GM18499 (cell line): ENCODE results near the gene ASMTL.
A peak's percentile ranks its signal among the peaks of the same experiment; 100 is the strongest.
"Not testable (repeated sequence)": the region's sequence is repeated elsewhere in the genome, so short reads cannot be mapped to it uniquely, and the experiment has no call there.

Experiments used
- ATAC-seq: cut with Tn5 transposase; IDR thresholded peaks from one replicate; pipeline ENCODE4 v1.9.1; 2021; ENCODE audit warnings: moderate number of reproducible peaks; ENCODE audit not compliant: insufficient read depth, unreplicated experiment

The ASMTL gene

DNA sequence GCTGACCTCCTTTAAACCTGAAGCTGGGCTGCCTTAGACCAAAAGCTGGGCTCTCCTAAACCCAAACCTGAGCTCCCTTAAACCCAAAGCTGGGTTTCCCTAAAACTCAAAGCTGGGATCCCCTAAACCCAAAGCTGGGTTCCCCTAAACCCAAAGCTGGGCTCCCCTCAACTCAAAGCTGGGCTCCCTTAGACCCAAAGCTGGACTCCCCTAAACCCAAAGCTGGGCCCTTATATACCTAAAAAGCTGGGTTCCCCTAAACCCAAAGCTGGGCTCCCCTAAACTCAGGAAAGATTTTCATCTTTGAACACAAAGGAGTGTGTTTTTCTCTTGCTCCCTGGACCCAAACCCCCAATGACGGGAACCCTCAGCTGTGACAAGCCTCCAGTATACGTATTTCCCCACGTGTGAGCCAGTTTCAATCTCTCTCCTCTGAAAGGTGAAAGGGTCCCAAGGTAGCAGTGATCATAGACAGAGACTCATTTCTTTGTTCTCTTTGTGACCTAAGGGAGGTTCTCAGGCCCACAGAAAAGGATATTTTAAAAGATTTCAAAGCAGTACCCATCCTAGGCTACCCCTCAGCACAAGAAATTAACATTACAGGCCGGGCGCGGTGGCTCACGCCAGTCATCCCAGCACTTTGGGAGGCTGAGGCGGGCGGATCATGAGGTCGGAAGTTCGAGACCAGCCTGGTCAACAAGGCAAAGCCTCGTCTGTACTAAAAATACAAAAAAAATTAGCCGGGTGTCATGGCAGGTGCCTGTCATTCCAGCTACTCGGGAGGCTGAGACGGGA lies 31.3 kb upstream of the ASMTL start:
- ATAC-seq = peak; percentile 35

DNA sequence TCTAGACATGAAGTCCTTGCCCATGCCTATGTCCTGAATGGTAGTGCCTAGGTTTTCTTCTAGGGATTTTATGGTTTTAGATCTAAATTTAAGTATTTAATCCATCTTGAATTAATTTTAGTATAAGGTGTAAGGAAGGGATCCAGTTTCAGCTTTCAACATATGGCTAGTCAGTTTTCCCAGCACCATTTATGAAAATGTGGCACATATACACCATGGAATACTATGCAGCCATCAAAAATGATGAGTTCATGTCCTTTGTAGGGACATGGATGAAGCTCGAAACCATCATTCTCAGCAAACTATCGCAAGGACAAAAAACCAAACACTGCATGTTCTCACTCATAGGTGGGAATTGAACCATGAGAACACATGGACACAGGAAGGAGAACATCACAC lies 29.8 kb upstream of the ASMTL start:
- not testable (repeated sequence) for ATAC-seq

DNA sequence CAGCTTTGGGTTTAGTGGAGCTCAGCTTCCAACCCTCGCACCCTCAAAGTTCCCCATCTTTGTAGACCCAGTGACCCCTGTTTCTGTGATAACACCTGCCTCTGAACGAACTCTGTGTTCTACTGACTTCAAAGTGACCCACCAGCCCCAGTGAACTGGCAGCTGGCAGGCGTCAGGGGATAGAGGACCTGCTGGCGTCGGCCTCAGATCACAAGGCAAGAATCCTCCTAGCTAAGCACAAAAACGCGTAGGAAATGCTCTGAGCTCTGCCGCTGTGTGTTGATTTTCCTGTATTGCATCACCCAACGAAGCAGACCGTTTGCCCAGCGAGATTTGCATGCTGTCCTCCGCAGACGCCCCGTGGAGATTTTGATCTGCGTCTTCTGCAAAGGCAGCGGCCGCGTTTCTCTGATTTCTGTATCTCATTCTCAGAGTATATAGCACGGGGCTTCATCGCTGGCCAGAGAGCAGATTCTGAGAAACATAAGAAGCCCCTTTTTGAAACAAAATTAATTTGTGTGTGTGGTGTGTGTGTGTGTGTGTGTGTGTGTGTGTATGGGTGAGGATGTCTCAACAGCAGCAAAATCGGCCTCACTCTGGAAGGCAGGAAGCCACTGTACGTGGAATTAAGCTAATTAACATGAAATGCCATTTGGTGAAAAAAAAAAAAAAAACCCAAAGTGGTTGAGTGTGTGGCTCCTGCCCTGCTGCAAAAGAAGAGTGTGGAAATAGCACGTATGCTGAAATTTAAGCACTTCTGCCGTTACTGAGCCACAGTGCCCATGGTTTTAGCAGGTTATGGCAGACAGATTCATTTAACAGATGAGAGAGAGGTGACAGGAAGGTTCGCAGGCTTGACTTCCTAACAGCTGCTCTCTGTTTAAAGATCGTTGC lies 29.2 kb upstream of the ASMTL start:
- no peak for ATAC-seq

DNA sequence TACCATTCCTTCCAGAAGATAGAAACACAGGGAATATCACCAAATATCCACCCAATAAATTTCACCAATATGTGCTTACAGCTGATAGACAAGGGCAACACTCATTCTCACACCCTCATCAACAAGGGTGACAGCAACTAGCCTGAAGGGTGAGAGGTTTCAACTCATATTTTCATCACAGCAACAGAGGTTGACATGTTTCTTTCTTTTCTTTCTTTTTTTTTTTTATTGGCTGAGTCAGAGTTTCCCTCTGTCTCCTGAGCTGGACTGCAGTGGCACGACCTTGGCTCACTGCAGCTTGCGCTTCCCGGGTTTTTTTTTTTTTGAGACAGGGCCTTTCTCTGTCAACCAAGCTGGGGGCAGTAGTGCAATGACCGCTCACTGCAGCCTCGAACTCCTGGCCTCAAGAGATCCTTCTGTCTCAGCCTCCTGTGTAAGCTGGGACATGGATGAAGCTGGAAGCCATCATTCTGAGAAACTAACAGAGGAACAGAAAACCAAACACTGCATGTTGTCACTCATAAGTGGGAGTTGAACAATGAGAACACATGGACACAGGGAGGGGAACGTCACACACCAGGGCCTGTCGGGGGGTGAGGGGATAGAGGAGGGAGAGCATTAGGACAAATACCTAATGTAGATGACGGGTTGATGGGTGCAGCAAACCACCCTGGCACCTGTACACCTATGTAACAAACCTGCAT lies 27.5 kb upstream of the ASMTL start:
- ATAC-seq = no peak

DNA sequence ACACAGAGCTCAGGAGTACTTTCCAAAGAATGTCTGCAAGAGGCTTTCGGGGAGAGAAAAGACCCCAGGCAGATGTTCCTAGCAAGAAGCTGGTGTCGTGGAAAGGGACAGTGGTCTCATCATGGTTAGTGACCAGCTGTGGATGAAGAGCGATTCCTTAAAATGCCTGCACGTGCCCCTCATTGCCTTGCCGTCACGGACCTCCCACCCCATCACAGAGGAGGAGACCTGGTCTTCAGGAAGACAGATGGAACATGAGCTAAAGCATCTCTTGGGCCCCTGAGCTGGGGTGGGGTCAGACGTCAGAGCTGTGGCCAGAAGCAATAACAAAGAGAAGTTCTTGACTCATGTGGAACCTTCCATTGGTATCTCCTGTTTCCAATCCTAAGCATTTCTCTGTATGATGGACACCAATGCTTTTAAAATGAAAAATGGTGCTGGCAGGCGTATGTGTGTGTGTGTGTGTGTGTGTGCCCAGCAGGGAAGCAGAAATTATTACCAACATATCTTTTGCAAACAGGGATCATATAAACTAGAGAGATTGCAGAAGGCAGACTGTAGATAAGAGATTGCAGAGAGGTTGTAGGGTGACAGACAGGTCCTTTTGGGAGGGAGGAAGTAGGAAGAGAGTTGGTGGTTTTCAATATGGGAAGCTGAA lies 25.2 kb upstream of the ASMTL start:
- no peak for ATAC-seq

DNA sequence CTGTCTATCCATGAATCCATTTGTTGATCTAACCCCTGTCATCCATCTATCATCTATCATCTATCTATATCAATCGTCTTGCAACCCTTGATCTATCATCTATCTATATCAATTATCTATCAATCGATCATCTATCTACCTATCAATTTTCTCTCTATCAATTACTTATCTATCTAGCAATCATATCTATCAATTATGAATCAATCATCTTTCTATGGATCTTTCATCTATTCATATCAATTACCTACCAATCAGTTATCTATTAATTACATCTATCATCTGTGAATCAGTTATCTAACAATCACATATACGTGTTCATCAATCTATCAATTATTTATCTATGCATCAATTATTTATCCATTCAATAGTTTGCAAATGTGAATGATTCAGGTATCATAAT lies 24.5 kb upstream of the ASMTL start:
- no peak for ATAC-seq

DNA sequence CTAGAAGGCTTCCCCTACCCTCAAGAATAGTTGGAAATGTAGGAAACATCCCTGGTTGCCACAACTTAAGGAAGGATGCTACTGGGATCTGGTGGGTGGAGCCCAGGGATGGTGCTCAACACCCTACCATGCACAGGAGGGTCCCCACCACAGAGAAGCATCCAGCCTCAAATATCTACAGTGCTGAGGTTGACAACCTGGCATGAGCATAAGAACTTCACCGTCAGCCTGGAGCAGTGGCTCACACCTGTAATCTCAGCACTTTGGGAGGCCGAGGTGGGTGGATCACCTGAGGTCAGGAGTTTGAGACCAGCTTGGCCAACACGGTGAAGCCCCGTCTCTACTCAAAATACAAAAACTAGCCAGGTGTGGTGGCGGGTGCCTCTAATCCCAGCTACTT lies 24.0 kb upstream of the ASMTL start:
- ATAC-seq = no peak

DNA sequence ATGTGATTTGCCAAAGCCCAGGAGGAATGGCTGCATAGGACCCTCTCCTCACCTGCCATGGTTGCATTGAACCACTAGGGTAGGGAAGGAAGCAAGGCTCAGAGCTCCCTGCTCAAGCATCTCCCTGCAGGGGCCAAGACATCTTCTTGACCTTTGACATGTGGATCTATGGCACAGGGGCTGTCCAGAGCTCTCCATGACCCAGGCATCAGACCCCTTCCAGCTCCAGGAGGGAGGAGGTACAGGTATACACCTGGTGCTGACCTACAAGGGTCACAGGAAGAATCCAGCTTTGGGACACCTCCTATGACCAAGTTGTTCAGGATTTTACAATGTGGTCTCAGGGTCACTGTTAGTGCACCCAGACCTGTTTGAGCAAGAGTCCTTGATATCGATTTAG lies 23.2 kb upstream of the ASMTL start:
- no peak for ATAC-seq

DNA sequence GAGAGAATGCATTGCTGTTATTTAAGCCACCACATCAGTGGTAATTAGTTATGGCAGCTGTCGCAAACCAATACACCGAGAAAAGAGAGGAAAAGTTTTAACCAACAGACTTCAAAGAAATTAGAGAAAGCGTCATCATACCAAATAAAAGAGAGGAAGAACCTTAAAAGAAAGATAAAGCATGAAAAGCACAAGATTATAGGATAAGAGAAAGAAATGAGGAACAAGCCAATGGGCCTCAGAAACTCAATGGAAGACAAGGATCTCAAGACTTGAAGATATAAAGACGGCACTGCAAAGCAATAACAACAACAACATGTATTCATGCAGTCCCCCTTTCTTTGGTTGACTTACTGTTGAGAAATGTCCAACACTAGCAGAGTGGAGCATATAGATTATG lies 22.8 kb upstream of the ASMTL start:
- no peak for ATAC-seq

DNA sequence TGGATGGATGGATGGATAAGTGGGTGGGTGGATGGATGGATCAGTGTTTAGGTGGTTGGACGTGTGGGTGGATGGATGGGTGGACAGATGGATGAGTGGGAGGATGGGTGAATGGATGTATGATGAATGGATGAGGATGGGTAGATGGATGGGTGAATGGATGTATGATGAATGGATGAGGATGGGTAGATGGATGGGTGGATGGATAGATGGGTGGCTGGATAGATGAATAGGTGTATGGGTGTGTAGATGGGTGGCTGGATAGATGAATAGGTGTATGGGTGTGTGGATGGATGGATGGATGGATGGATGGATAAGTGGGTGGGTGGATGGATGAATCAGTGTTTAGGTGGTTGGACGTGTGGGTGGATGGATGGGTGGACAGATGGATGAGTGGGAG lies 21.9 kb upstream of the ASMTL start:
- not testable (repeated sequence) for ATAC-seq

DNA sequence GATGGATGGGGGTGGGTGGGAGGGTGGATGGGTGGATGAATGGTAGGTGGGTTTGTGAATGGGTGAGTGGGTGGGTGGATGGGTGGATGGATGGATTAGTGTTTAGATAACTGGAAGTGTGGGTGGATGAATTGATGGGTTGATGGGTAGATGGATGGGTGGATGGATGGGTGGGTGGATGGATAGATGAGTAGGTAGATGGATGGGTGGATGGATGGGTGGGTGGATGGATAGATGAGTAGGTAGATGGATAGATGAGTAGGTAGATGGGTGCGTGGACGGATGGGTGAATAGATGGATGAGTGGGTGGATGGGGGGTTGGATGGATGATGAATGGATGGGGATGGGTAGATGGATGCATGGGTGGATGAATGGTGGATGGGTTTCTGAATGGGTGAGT lies 20.3 kb upstream of the ASMTL start:
- ATAC-seq = no peak

DNA sequence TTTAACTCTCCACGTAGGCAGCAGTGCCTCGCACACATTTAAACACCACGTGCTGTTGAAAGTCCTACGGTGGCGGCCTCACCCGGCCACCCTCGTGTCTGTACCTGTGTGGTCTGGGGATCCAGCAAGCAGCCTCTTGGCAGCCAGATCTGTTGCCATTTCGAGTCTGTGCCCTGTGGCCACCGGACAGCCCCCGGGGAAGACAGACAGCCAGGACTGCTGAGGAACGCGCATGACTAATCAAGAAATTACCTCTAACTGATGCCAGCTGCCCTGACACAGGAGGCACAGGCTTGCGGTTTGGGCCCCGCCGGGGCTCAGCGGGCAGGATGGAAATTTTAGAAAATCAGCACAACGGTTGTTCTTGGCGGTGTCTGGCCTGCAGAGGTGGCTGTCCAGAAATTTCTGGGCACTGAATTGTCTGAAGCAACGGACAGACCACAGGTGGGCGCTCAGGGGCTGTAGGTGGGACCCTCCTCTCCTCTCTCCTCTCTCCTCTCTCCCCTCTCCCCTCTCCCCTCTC lies 15.6 kb upstream of the ASMTL start:
- peak; percentile 35 for ATAC-seq

DNA sequence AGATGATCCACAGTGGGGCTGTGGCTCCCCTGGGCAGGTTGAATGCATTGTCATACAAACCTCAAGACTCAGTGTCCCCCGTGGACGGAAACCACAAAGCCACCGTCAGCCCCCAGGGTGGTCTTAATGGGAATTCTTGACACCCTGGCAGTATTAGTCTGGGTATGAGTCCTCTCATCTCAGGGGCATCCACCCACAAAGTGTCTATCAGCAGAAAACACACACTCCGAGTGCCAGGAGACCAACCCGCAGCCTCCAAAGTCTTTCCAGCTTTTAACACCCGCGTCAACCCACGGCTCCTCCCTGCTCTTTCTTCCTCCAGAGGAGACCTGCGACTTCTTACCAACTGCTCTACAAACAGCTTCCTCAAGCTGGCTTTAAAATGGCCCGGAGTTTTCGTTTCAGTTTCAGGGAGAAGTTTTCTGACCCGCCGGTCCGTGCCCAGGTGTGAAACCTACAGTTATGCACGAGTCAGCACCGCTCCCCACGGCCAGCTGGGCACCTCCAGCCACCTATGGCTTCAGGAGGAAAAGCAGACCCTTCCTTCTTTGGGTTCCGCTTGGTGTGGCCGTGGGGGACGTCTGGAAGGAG lies 14.4 kb upstream of the ASMTL start:
- no peak for ATAC-seq

DNA sequence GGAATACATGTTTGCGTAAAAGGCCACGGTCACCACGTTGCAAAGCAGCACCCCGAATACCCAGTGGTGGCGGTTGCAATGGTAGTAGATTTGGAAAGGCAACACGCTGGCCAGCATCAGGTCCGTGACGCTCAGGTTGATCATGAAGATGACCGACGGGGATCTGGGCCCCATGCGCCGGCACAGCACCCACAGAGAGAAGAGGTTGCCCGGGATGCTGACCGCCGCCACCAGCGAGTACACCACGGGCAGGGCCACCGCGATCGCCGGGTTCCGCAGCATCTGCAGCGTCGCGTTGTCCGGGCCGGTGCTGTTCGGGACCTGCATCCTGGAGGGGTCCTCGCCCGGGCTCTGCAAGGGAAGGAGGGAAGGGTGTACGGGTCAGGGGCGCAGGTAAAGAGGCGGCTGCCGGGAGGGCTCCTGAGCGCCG lies 13.5 kb upstream of the ASMTL start:
- ATAC-seq = no peak

DNA sequence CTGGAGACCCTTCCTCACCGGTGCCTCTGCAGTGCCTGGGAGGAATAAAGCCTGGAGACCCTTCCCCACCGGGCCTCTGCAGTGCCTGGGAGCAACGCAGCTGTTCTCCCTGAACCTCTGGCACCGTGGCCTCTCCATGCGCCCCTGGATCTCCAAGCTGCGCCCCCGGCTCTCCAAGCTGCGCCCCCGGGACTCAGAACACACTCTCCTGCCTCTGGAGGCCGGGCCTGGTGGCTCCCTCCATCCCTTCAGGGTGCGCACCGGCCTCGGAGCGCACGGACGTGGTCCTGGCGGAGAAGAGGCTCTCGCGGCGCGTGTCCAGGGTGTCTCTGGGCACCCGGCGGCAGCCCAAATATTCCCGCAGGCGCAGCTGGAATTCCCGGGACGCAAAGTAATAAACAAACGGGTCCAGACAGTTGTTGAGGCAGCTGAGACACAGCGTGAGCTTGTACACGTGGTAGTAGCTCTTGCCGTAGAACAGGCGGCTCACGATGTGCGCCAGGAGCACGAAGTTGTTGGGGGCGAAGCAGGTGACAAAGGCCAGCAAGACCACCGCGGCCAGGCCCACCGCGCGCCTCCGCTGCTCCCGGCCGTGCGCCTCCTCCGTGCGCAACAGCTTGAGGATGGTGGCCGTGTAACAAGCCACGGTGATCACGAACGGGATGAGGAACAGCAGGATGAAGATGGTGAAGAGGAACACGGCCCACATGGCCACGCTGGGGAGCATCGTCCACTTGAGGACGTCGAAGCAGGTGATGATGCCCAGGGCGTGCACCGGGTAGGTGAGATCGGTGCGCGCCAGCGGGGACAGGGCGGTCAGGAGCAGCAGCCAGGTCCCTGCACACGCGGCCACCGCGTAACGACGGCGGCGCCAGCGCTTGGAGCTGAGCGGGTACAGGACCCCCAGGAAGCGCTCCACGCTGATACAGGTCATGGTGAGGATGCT lies 12.8 kb upstream of the ASMTL start:
- no peak for ATAC-seq

DNA sequence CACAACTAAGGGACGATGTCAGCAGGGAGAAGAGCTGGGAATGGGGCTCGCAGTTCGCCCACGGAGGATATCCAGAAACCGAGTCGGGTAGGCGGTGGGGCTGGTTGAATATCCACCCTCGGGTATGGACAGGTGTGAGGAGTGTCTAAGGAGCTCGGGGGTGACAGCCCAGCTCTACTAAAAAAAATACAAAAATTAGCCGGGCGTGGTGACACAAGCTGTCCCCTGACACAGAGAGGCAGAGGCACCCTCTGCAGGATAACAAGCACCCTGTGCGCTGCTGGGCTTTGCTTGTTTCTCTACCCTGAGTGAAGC lies 12.2 kb upstream of the ASMTL start:
- no peak for ATAC-seq

DNA sequence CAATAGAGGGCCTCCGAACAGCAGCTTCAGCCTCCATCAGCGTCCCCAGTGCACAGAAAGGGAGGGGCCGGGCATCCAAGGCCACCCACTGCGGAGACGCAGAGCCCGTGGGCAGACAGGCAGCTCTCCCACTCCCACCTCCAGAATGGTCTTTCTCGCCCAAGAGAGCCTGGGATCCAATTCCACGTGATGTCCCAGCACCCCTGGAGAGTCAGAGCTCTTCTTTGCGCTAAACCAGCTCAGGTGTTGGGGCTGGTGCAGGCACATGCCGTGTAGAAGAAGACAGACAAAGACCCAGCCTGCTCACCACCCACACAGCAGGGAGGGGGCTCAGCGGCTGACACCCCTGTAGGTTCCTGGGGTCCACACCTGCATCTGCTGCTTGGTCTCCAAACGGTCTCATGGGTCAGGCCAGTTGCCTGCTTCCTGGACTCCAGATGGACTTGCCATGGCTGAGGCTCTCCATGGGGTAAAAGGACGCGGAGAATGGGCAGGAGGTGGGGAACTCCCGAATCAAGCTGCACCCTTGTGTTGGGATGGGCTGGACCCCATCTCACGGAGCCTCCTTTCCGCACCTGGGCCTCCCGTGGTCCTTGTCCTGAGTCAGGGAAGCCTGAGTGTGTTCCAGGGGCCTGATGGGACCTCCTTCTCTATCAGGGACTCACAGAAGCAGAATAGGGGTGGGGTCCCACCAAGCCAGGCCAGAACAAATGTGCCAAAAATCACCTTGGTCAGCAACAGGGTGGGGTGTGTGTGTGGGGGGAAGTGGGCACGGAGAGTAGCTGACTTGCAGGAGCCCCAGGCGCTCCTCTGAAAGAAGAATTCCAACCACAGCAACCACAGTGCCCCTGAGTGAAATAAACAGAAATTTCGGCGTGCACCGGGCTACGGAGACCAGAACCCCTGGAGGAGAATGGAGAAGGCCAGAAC lies 11.6 kb upstream of the ASMTL start:
- ATAC-seq = no peak

DNA sequence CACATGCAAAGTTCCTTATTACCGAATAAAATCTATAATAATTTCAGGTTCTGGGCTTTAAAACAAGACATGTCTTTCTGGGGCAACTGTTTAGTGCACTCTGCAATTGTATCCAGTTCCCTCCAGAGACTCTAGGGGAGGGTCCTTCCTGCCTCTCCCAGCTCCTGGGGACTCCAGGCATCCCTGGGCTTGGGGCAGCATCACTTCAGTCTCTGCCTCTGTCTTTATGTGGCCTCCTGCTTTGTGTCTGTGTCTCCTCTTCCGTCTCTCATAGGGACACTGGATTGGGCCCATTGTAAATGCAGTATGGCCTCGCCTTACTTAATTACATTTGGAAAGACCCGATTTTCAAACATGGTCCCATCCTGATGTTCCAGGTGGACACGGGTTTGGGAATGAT lies 10.9 kb upstream of the ASMTL start:
- no peak for ATAC-seq
